HEK293 (cell line): ENCODE data around the gene TNXB.

Source experiments
- FEZF1 ChIP-seq: fragments of 450-650 bp; formaldehyde crosslinking; IDR thresholded peaks from 2 replicates; pipeline ENCODE4 v1.5.1; 2016; ENCODE audit warnings: missing biosample characterization, missing genetic modification characterization
- GLIS2 ChIP-seq: fragments of 450-650 bp; formaldehyde crosslinking; IDR thresholded peaks from 2 replicates; pipeline ENCODE4 v1.5.1; 2016; ENCODE audit warnings: missing biosample characterization, missing genetic modification characterization
- OSR2 ChIP-seq: fragments of 450-650 bp; formaldehyde crosslinking; IDR thresholded peaks from 2 replicates; pipeline ENCODE4 v1.5.1; 2016; ENCODE audit warnings: missing biosample characterization, missing genetic modification characterization
- TCF7L2 ChIP-seq: IDR thresholded peaks from 2 replicates; pipeline ENCODE4 v1.6.1; 2011; ENCODE audit warnings: low read depth, mild to moderate bottlenecking, inconsistent platforms, low read length, moderate library complexity, borderline replicate concordance
- WT1 ChIP-seq: fragments of 450-650 bp; formaldehyde crosslinking; IDR thresholded peaks from 2 replicates; pipeline ENCODE4 v1.5.1; 2016; ENCODE audit warnings: missing biosample characterization, missing genetic modification characterization
- ZBTB17 ChIP-seq: fragments of 450-650 bp; formaldehyde crosslinking; IDR thresholded peaks from 2 replicates; pipeline ENCODE4 v1.5.1; 2016; ENCODE audit warnings: missing biosample characterization, missing genetic modification characterization
- ZIC2 ChIP-seq: fragments of 450-650 bp; formaldehyde crosslinking; IDR thresholded peaks from 2 replicates; pipeline ENCODE4 v1.5.1; 2016; ENCODE audit warnings: missing biosample characterization, missing genetic modification characterization
- ZNF174 ChIP-seq: fragments of 450-650 bp; formaldehyde crosslinking; IDR thresholded peaks from 2 replicates; pipeline ENCODE4 v1.5.0; 2017; ENCODE audit warnings: missing biosample characterization, mild to moderate bottlenecking, missing genetic modification characterization
- ZNF19 ChIP-seq: fragments of 450-650 bp; formaldehyde crosslinking; IDR thresholded peaks from 2 replicates; pipeline ENCODE4; 2016; ENCODE audit warnings: missing biosample characterization, missing genetic modification characterization, low read depth
- ZNF311 ChIP-seq: fragments of 450-650 bp; formaldehyde crosslinking; IDR thresholded peaks from 2 replicates; pipeline ENCODE4 v1.5.1; 2017; ENCODE audit warnings: missing biosample characterization, missing genetic modification characterization, borderline replicate concordance
- ZNF366 ChIP-seq: fragments of 450-650 bp; formaldehyde crosslinking; conservative IDR thresholded peaks from 2 replicates; pipeline ENCODE4 v1.5.1; 2016; ENCODE audit warnings: missing biosample characterization, missing genetic modification characterization
- ZNF404 ChIP-seq: fragments of 450-650 bp; formaldehyde crosslinking; IDR thresholded peaks from 2 replicates; pipeline ENCODE4 v1.5.1; 2017; ENCODE audit warnings: missing biosample characterization, missing genetic modification characterization
- ZNF48 ChIP-seq: fragments of 450-650 bp; formaldehyde crosslinking; IDR thresholded peaks from 2 replicates; pipeline ENCODE4 v1.5.1; 2016; ENCODE audit warnings: missing biosample characterization, missing genetic modification characterization
- ZNF510 ChIP-seq: fragments of 450-650 bp; formaldehyde crosslinking; IDR thresholded peaks from 2 replicates; pipeline ENCODE4 v1.5.1; 2018; ENCODE audit warnings: mild to moderate bottlenecking, missing genetic modification characterization, missing biosample characterization; ENCODE audit not compliant: insufficient replicate concordance
- ZNF514 ChIP-seq: fragments of 450-650 bp; formaldehyde crosslinking; IDR thresholded peaks from 2 replicates; pipeline ENCODE4 v1.5.1; 2016; ENCODE audit warnings: missing biosample characterization, missing genetic modification characterization
- ZNF518A ChIP-seq: fragments of 450-650 bp; formaldehyde crosslinking; conservative IDR thresholded peaks from 2 replicates; pipeline ENCODE4 v1.5.1; 2016; ENCODE audit warnings: low read depth, missing biosample characterization, missing genetic modification characterization
- ZNF530 ChIP-seq: fragments of 450-650 bp; formaldehyde crosslinking; IDR thresholded peaks from 2 replicates; pipeline ENCODE4 v1.5.1; 2016; ENCODE audit warnings: low read depth, missing biosample characterization, missing genetic modification characterization
- ZNF654 ChIP-seq: fragments of 450-650 bp; formaldehyde crosslinking; IDR thresholded peaks from 2 replicates; pipeline ENCODE4 v1.5.1; 2016; ENCODE audit warnings: low read depth, missing biosample characterization, missing genetic modification characterization
- ZNF664 ChIP-seq: fragments of 450-650 bp; formaldehyde crosslinking; IDR thresholded peaks from 2 replicates; pipeline ENCODE4 v1.5.1; 2016; ENCODE audit warnings: missing biosample characterization, missing genetic modification characterization
- ZNF791 ChIP-seq: fragments of 450-650 bp; formaldehyde crosslinking; IDR thresholded peaks from 2 replicates; pipeline ENCODE4 v1.5.1; 2016; ENCODE audit warnings: missing biosample characterization, missing genetic modification characterization
- ZSCAN30 ChIP-seq: fragments of 450-650 bp; IDR thresholded peaks from 2 replicates; pipeline ENCODE4 v1.5.1; 2018; ENCODE audit warnings: missing biosample characterization, mild to moderate bottlenecking, missing genetic modification characterization, moderate library complexity
- TF ChIP-seq, protein P1 (sequence below): fragments of 450-650 bp; formaldehyde crosslinking; IDR thresholded peaks from 2 replicates; pipeline ENCODE4 v1.5.1; 2016; ENCODE audit warnings: missing biosample characterization, missing genetic modification characterization
- TF ChIP-seq, protein P2 (sequence below): fragments of 450-650 bp; formaldehyde crosslinking; conservative IDR thresholded peaks from 2 replicates; pipeline ENCODE4 v1.5.1; 2016; ENCODE audit warnings: low read depth, missing biosample characterization, missing genetic modification characterization

The TNXB gene

DNA sequence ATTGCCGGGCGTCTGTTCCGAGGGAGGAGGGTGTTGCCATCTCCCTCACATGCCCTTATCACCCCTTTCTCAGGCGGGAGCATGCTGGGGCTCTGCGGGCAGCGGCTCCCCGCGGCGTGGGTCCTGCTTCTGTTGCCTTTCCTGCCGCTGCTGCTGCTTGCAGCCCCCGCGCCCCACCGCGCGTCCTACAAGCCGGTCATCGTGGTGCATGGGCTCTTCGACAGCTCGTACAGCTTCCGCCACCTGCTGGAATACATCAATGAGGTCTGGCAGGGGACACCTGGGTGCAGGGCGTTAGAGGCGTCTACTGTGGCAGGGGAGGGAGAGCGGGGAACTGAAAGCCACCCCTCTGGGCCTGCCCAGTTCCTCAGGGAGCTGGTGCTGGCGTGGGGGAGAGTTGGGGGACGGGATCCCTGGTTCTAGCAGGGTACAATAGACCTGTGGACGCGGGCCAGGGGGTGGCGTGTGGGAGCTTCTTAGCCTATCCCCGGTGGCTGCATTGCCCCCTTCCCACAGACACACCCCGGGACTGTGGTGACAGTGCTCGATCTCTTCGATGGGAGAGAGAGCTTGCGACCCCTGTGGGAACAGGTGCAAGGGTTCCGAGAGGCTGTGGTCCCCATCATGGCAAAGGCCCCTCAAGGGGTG lies 45.5 kb upstream of the TNXB start (continued):
- TF ChIP-seq ZNF518A (tag by site-specific recombination) = no peak
- peak; percentile 78; the same call in 1 of the 2 replicates for TF ChIP-seq OSR2
- 0 out of 2 replicates have a peak, but pooled peaks have one; percentile 23 for TF ChIP-seq ZSCAN30 (tag by site-specific recombination)
- TF ChIP-seq, protein P1, sequence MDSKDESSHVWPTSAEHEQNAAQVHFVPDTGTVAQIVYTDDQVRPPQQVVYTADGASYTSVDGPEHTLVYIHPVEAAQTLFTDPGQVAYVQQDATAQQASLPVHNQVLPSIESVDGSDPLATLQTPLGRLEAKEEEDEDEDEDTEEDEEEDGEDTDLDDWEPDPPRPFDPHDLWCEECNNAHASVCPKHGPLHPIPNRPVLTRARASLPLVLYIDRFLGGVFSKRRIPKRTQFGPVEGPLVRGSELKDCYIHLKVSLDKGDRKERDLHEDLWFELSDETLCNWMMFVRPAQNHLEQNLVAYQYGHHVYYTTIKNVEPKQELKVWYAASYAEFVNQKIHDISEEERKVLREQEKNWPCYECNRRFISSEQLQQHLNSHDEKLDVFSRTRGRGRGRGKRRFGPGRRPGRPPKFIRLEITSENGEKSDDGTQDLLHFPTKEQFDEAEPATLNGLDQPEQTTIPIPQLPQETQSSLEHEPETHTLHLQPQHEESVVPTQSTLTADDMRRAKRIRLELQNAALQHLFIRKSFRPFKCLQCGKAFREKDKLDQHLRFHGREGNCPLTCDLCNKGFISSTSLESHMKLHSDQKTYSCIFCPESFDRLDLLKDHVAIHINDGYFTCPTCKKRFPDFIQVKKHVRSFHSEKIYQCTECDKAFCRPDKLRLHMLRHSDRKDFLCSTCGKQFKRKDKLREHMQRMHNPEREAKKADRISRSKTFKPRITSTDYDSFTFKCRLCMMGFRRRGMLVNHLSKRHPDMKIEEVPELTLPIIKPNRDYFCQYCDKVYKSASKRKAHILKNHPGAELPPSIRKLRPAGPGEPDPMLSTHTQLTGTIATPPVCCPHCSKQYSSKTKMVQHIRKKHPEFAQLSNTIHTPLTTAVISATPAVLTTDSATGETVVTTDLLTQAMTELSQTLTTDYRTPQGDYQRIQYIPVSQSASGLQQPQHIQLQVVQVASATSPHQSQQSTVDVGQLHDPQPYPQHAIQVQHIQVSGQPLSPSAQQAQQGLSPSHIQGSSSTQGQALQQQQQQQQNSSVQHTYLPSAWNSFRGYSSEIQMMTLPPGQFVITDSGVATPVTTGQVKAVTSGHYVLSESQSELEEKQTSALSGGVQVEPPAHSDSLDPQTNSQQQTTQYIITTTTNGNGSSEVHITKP (tag by site-specific recombination) = peak; percentile 87
- TF ChIP-seq ZNF404 = no peak
- no peak for TF ChIP-seq ZNF19 (tag by site-specific recombination)
- TF ChIP-seq ZIC2 = peak; percentile 99
- no peak for TF ChIP-seq ZNF530 (tag by site-specific recombination)
- 0 out of 2 replicates have a peak, but pooled peaks have one; percentile 3 for TF ChIP-seq ZBTB17 (tag by site-specific recombination)
- TF ChIP-seq ZNF311 = no peak
- 0 out of 2 replicates have a peak, but pooled peaks have one; percentile 2 for TF ChIP-seq WT1
- peak; percentile 56 for TF ChIP-seq ZNF654 (tag by site-specific recombination)
- TF ChIP-seq TCF7L2 = no peak
- TF ChIP-seq ZNF664 (tag by site-specific recombination) = no peak
- TF ChIP-seq, protein P2, sequence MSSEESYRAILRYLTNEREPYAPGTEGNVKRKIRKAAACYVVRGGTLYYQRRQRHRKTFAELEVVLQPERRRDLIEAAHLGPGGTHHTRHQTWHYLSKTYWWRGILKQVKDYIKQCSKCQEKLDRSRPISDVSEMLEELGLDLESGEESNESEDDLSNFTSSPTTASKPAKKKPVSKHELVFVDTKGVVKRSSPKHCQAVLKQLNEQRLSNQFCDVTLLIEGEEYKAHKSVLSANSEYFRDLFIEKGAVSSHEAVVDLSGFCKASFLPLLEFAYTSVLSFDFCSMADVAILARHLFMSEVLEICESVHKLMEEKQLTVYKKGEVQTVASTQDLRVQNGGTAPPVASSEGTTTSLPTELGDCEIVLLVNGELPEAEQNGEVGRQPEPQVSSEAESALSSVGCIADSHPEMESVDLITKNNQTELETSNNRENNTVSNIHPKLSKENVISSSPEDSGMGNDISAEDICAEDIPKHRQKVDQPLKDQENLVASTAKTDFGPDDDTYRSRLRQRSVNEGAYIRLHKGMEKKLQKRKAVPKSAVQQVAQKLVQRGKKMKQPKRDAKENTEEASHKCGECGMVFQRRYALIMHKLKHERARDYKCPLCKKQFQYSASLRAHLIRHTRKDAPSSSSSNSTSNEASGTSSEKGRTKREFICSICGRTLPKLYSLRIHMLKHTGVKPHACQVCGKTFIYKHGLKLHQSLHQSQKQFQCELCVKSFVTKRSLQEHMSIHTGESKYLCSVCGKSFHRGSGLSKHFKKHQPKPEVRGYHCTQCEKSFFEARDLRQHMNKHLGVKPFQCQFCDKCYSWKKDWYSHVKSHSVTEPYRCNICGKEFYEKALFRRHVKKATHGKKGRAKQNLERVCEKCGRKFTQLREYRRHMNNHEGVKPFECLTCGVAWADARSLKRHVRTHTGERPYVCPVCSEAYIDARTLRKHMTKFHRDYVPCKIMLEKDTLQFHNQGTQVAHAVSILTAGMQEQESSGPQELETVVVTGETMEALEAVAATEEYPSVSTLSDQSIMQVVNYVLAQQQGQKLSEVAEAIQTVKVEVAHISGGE = no peak
- TF ChIP-seq ZNF366 (tag by site-specific recombination) = no peak
- TF ChIP-seq FEZF1 = no peak
- TF ChIP-seq ZNF48 = no peak
- TF ChIP-seq ZNF174 (tag by site-specific recombination) = no peak
- TF ChIP-seq ZNF510 (tag by site-specific recombination) = no peak
- TF ChIP-seq ZNF514 (tag by site-specific recombination) = no peak
- TF ChIP-seq ZNF791 (tag by site-specific recombination) = no peak
- peak; percentile 78 for TF ChIP-seq GLIS2 (tag by site-specific recombination)
- TF ChIP-seq, all 188 proteins: peak for 25
